SK-N-SH treated with all-trans-retinoic acid at 6 μM for 48 hours (cell line): Measurements from ENCODE around the gene LRRC25.

Source experiments
- CREB5 ChIP-seq: fragments of 250-450 bp; sonication (Bioruptor Pico); IDR thresholded peaks from 2 replicates; pipeline ENCODE4 v1.5.1; 2020; ENCODE audit warnings: low read depth, mild to moderate bottlenecking, moderate library complexity
- ESRRG ChIP-seq: fragments of 250-450 bp; sonication (Bioruptor Pico); IDR thresholded peaks from 2 replicates; pipeline ENCODE4 v1.6.1; 2021; ENCODE audit warnings: mild to moderate bottlenecking
- ISL1 ChIP-seq: fragments of 250-450 bp; sonication (Bioruptor Pico); IDR thresholded peaks from 2 replicates; pipeline ENCODE4 v2.1.2; 2022; ENCODE audit warnings: mild to moderate bottlenecking, moderate library complexity
- OSR1 ChIP-seq: fragments of 250-450 bp; sonication (Bioruptor Pico); IDR thresholded peaks from 2 replicates; pipeline ENCODE4 v1.8.0; 2022; ENCODE audit warnings: moderate library complexity, mild to moderate bottlenecking, inconsistent platforms
- PATZ1 ChIP-seq: fragments of 250-450 bp; sonication (Bioruptor Pico); IDR thresholded peaks from 2 replicates; pipeline ENCODE4 v1.8.0; 2020; ENCODE audit warnings: mild to moderate bottlenecking, moderate library complexity, borderline replicate concordance
- POU6F1 ChIP-seq: fragments of 250-450 bp; sonication (Bioruptor Pico); IDR thresholded peaks from 2 replicates; pipeline ENCODE4 v1.8.0; 2021; ENCODE audit warnings: low read depth, mild to moderate bottlenecking, moderate library complexity, borderline replicate concordance
- RARB ChIP-seq: fragments of 250-450 bp; sonication (Bioruptor Pico); IDR thresholded peaks from 2 replicates; pipeline ENCODE4 v1.8.0; 2021; ENCODE audit warnings: mild to moderate bottlenecking, moderate library complexity
- TCF4 ChIP-seq: fragments of 250-450 bp; sonication (Bioruptor Pico); IDR thresholded peaks from 2 replicates; pipeline ENCODE4 v1.8.0; 2021; ENCODE audit warnings: mild to moderate bottlenecking, moderate library complexity, borderline replicate concordance
- ZNF565 ChIP-seq: fragments of 450-650 bp; formaldehyde crosslinking; conservative IDR thresholded peaks from 2 replicates; pipeline ENCODE4 v1.5.0; 2020; ENCODE audit warnings: low read depth, mild to moderate bottlenecking, moderate library complexity
- ZNF70 ChIP-seq: fragments of 450-650 bp; formaldehyde crosslinking; IDR thresholded peaks from 2 replicates; pipeline ENCODE4 v1.5.0; 2020; ENCODE audit warnings: mild to moderate bottlenecking, moderate library complexity

GRCh38 chr19:18368504-18369222, 28.8 kb downstream of the LRRC25 start:
- TF ChIP-seq ISL1 (CRISPR knock-in tag) (no peak), PATZ1 (CRISPR knock-in tag) (no peak), ZNF565 (CRISPR knock-in tag) (no peak), RARB (CRISPR knock-in tag) (no peak), ZNF70 (CRISPR knock-in tag) (no peak), CREB5 (CRISPR knock-in tag) (no peak), POU6F1 (no peak), OSR1 (CRISPR knock-in tag) (no peak), TCF4 (no peak), ESRRG (CRISPR knock-in tag) (no peak)
